ENCODE data around the gene HLA-E.

- TF ChIP-seq POLR2A (IDR thresholded peaks at IDR 0.05) (no peak), CTCF (IDR thresholded peaks at IDR 0.05) (no peak)
Measured at GRCh38 chr6:30441171-30441570, 48.1 kb upstream of the HLA-E start.
